ENCODE data around the gene U2AF1.
"Not testable (repeated sequence)": the region's sequence is repeated elsewhere in the genome, so short reads cannot be mapped to it uniquely, and the experiment has no call there.

Gene U2AF1

GRCh38 chr21:43076643-43077042 is 30.7 kb downstream of the U2AF1 start:
- DNase-seq (ENCODE audit: low read depth in 2 of 2): not testable (repeated sequence)

- not testable (repeated sequence) for DNase-seq (ENCODE audit: low read depth in 2 of 2)
Measured at GRCh38 chr21:43076023-43076637, 31.2 kb downstream of the U2AF1 start.

GRCh38 chr21:43075170-43076022 is 32.0 kb downstream of the U2AF1 start, which contains the start of gene CBS:
TSS of gene CBS (minus strand) at chr21:43075835. CDS start at chr21:43072193, 3,642 bp downstream.
- not testable (repeated sequence) for DNase-seq (ENCODE audit: low read depth in 2 of 2)

GRCh38 chr21:43074401-43075169 is 32.8 kb downstream of the U2AF1 start:
- not testable (repeated sequence) for DNase-seq (ENCODE audit: low read depth in 2 of 2)

GRCh38 chr21:43072742-43073141 is 34.6 kb downstream of the U2AF1 start:
- DNase-seq (ENCODE audit: low read depth in 2 of 2): not testable (repeated sequence)

GRCh38 chr21:43069682-43070081 is 37.7 kb downstream of the U2AF1 start:
- not testable (repeated sequence) for DNase-seq (ENCODE audit: low read depth in 2 of 2)

GRCh38 chr21:43068065-43068464 is 39.3 kb downstream of the U2AF1 start:
- DNase-seq (ENCODE audit: low read depth in 2 of 2): not testable (repeated sequence)

- not testable (repeated sequence) for DNase-seq (ENCODE audit: low read depth in 2 of 2)
Measured at GRCh38 chr21:43066690-43067089, 40.7 kb downstream of the U2AF1 start.

GRCh38 chr21:43065991-43066390 is 41.4 kb downstream of the U2AF1 start:
- DNase-seq (ENCODE audit: low read depth in 2 of 2): not testable (repeated sequence)

- DNase-seq (ENCODE audit: low read depth in 2 of 2): not testable (repeated sequence)
Measured at GRCh38 chr21:43064265-43064917, 43.0 kb downstream of the U2AF1 start.

- DNase-seq (ENCODE audit: low read depth in 2 of 2): not testable (repeated sequence)
Measured at GRCh38 chr21:43062955-43063664, 44.3 kb downstream of the U2AF1 start.

GRCh38 chr21:43053112-43053511 is 54.3 kb downstream of the U2AF1 start:
- not testable (repeated sequence) for DNase-seq (ENCODE audit: low read depth in 2 of 2)

- not testable (repeated sequence) for DNase-seq (ENCODE audit: low read depth in 2 of 2)
Measured at GRCh38 chr21:43045876-43046821, 61.2 kb downstream of the U2AF1 start.

GRCh38 chr21:43045165-43045875 is 62.0 kb downstream of the U2AF1 start:
- DNase-seq (ENCODE audit: low read depth in 2 of 2): not testable (repeated sequence)

- DNase-seq (ENCODE audit: low read depth in 2 of 2): not testable (repeated sequence)
Measured at GRCh38 chr21:43044547-43044946, 62.8 kb downstream of the U2AF1 start.

- DNase-seq (ENCODE audit: low read depth in 2 of 2): not testable (repeated sequence)
Measured at GRCh38 chr21:43043291-43043690, 64.1 kb downstream of the U2AF1 start.
